ENCODE data around the gene TEFM. TPM values are rescaled to one million over a fixed set of nuclear protein-coding genes. Genes with fewer than 3 reads are reported as not detected.

TEFM gene
- total RNA-seq, 1 experiment from 2014 or later, result 10.7 TPM

DNA sequence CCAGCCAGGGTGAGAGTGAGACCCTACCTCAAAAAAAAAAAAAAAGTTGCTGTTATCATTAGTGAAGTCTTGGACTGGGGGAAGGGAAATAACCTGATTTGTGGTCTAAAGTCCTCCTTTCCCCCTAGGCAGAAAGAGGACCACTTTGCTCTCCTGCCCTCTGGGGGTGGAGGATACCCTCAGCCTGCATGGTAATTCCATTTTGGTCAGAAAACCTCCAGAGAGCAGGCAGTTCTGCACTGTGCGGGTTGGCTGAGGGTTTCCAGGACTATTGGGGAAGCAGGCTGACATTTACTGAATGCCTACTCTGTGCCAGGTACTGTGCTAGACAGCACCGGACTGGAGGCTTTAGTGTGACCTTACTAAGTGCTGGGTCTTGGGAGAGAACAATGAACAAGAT, 18.3 kb upstream of the TEFM start:
- intact Hi-C loops (cut with micrococcal nuclease), result no loop called here
- Mint-ChIP-seq H3K27me3 (ENCODE audit: insufficient read depth, unreplicated experiment) (peaks cover 46% of the 10 kb centered on the region), H3K9me3 (ENCODE audit: unreplicated experiment) (no peaks in the 10 kb centered on the region), H3K27ac (ENCODE audit: low read depth, unreplicated experiment) (no peak overlapping the region), H3K36me3 (ENCODE audit: insufficient read depth, unreplicated experiment) (no peaks in the 10 kb centered on the region), H3K4me3 (ENCODE audit: unreplicated experiment) (no peak overlapping the region), H3K4me1 (ENCODE audit: insufficient read depth, unreplicated experiment) (no peaks in the 10 kb centered on the region)
- CTCF ChIA-PET, result interaction anchor here (0.6 kb wide), 1 partner anchor 82 kb away, joined by 3 read pairs; no protein-coding TSS in a partner anchor
- TF ChIP-seq, protein P1, sequence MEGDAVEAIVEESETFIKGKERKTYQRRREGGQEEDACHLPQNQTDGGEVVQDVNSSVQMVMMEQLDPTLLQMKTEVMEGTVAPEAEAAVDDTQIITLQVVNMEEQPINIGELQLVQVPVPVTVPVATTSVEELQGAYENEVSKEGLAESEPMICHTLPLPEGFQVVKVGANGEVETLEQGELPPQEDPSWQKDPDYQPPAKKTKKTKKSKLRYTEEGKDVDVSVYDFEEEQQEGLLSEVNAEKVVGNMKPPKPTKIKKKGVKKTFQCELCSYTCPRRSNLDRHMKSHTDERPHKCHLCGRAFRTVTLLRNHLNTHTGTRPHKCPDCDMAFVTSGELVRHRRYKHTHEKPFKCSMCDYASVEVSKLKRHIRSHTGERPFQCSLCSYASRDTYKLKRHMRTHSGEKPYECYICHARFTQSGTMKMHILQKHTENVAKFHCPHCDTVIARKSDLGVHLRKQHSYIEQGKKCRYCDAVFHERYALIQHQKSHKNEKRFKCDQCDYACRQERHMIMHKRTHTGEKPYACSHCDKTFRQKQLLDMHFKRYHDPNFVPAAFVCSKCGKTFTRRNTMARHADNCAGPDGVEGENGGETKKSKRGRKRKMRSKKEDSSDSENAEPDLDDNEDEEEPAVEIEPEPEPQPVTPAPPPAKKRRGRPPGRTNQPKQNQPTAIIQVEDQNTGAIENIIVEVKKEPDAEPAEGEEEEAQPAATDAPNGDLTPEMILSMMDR (IDR thresholded peaks at IDR 0.05; ENCODE audit: unreplicated experiment), result no peak
- BruUV-seq (replicated peaks), result no TSS peak
- DNase-seq (ENCODE audit: unreplicated experiment), result no peak
- POLR2A ChIA-PET, result interaction anchor here (1.5 to 1.8 kb wide), 2 partner anchors 18 to 47 kb away, joined by 7 to 8 read pairs; partner anchors contain the start of genes RNF135 and TEFM

DNA sequence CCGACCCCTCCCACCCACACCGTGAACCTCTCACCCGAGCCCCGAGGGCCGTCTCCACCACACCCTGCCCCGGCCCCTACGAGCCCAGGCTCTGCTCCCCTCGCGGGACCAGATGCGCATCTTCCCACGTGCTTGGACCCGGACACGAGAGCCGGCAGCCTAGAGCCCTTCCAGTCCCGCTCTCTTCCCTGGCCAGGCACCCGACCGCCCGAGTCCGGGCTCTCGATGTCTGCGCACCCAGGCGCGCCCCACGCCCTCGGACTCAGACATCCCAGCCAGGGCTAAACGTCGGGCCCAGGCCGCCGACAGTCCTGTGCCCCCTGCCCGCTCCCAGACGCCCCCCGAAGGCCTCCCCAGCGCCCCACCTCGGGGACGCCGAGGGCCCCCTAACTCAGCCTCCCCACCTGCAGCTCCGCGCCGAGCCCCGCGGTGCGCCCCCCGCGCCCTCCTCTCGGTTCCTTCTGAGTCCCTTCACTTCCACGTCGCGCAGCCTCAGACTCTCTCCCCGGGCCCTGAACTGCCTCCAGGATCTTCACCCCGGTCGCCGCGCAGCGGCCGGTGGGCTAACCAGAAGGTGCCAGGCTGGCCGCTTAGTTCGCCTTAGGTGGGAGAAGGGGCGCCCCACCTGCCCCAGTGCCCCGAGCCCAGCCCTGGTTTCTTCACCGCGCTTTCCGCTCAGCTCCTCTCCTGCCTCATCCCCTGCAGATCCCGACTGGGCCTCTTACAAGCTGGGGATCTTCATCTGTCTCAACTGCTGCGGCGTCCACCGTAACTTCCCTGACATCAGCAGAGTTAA, 16.4 kb upstream of the TEFM start:
- CTCF ChIA-PET, result no interaction called here

DNA sequence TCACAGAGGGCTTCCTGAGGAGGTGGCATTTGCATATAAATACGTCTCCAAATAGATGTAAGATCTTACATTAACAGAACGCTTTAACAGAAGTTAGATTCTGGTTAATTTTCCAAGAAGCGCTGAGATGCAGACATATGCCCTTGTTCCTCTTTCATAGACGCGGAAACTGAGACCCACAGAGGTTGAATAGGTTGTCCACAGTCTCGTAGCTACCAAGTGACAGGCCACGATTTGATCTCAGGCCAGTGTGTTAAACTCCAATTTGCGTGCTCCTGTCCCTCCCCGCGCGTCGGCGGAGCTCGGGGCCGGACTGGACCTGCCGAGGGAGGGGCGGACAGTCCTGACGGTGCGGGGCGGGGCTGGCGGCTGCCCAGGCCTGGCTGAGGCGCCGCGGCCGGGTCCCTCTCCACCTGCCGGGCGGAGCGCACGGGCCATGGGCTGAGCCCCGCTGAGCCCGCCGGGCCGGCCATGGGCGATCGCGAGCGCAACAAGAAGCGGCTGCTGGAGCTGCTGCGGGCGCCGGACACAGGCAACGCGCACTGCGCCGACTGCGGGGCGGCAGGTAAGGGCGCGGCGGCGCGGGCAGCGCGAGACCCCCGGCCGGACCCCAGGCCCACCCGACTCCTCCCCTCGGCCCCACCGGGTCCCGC, 15.6 kb upstream of the TEFM start, which contains the start of gene ADAP2:
Gene ADAP2, plus strand, starts transcription at position 402 of the 653 bp plus-strand sequence. Its CDS starts 70 bp downstream, at position 472.
- POLR2A ChIA-PET, result interaction anchor here (0.7 to 1.3 kb wide), 4 partner anchors 17 to 50 kb away, joined by 3 read pairs; partner anchors contain the start of gene RNF135

More for the DNA sequence above, 16.4 kb upstream of the TEFM start:
- Mint-ChIP-seq H3K9me3 (ENCODE audit: unreplicated experiment) (no peaks in the 10 kb centered on the region), H3K4me1 (ENCODE audit: insufficient read depth, unreplicated experiment) (no peaks in the 10 kb centered on the region), H3K36me3 (ENCODE audit: insufficient read depth, unreplicated experiment) (no peaks in the 10 kb centered on the region), H3K27ac (ENCODE audit: low read depth, unreplicated experiment) (no peak overlapping the region), H3K27me3 (ENCODE audit: insufficient read depth, unreplicated experiment) (peaks cover 46% of the 10 kb centered on the region), H3K4me3 (ENCODE audit: unreplicated experiment) (peak overlapping the region; percentile 28)
- no TSS peak for BruUV-seq (replicated peaks)
- TF ChIP-seq, protein P1 (IDR thresholded peaks at IDR 0.05; ENCODE audit: unreplicated experiment), result no peak
- intact Hi-C loops (cut with micrococcal nuclease), result no loop called here
- DNase-seq (ENCODE audit: unreplicated experiment), result no peak
- POLR2A ChIA-PET, result interaction anchor here (0.6 to 1.8 kb wide), 4 partner anchors 16 to 1216 kb away, joined by 3 to 8 read pairs (median 3); partner anchors contain the start of genes RNF135 and TEFM

More for the DNA sequence above, 15.6 kb upstream of the TEFM start, which contains the start of gene ADAP2:
- DNase-seq (ENCODE audit: unreplicated experiment), result no peak
- TF ChIP-seq, protein P1 (IDR thresholded peaks at IDR 0.05; ENCODE audit: unreplicated experiment), result no peak
- peak within 1 kb of the TSS; percentile 52 for H3K4me3 Mint-ChIP-seq (ENCODE audit: unreplicated experiment)
- H3K27me3 Mint-ChIP-seq (ENCODE audit: insufficient read depth, unreplicated experiment), result peaks cover 46% of the 10 kb centered on the region
- no peaks in the 10 kb centered on the region for H3K36me3 Mint-ChIP-seq (ENCODE audit: insufficient read depth, unreplicated experiment)
- no peaks in the 10 kb centered on the region for H3K9me3 Mint-ChIP-seq (ENCODE audit: unreplicated experiment)
- no TSS peak for BruUV-seq (replicated peaks)
- H3K27ac Mint-ChIP-seq (ENCODE audit: low read depth, unreplicated experiment), result no peak within 1 kb of the TSS
- CTCF ChIA-PET, result no interaction called here
- H3K4me1 Mint-ChIP-seq (ENCODE audit: insufficient read depth, unreplicated experiment), result no peaks in the 10 kb centered on the region
- intact Hi-C loops (cut with micrococcal nuclease), result no loop called here

Data from MCF 10A (cell line).